ENCODE data around the gene PTMA.

The PTMA gene

DNA sequence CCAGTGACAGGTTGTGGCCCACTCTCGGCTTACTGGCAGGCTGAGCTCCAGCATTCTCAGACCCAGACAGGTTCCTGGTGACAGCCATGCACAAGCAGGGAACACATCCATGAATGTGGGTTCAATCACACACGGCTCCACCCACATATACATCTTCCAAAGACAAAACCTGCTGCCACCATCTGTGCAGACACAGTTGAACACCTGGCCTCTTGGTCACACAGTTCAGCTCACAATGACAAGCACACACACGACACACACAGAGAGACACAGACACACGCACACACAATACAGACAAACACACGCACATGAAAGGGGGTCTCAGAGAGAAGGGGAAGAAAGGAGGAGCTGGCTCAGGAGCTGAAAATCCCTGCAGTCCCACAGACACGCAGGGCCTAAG lies 32.1 kb upstream of the PTMA start:
- DNase-seq (ENCODE audit: low read depth in 2 of 2), result no peak

DNA sequence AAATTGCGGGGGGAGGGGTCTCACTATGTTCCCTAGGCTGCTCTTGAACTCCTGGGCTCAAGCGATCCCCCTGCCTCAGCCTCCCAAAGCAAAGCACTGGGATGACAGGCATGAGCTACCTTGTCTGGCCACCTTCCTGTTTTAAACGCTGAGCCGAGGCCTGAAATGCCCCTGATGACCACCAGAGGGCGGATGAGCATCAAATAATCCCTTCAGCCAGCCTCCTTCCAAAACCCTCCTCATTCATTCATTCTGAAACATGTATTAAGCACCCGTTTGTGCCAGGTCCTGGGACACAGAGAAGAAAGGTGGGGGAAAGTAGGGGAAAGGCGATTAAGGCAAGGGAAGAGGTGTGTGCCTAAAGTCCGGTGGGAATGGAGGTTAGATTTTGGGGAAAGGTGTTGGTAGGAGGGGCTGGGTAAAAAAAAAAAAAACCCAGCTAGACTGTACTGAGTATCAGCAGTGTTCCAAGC lies 30.7 kb upstream of the PTMA start:
- DNase-seq (ENCODE audit: low read depth in 2 of 2), result peak; percentile 55 to 57

DNA sequence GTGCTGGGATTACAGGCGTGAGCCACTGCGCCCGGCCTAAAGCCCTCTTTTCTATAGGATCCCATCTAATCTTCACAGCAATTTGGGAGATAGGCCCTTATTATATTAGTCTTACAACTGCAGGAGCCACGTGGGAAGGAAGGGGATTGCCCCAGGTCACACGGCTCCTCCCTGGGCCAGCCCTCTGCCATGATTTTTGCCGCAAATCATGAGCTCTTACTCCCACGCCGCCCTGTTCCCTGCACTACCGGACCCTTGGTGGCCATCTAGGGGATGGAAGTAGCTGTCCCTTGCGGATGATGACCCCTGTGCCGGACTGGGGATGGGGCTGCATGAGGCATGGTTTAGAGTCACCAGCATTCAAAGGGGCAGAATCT lies 28.4 kb upstream of the PTMA start:
- no peak for DNase-seq (ENCODE audit: low read depth in 2 of 2)

DNA sequence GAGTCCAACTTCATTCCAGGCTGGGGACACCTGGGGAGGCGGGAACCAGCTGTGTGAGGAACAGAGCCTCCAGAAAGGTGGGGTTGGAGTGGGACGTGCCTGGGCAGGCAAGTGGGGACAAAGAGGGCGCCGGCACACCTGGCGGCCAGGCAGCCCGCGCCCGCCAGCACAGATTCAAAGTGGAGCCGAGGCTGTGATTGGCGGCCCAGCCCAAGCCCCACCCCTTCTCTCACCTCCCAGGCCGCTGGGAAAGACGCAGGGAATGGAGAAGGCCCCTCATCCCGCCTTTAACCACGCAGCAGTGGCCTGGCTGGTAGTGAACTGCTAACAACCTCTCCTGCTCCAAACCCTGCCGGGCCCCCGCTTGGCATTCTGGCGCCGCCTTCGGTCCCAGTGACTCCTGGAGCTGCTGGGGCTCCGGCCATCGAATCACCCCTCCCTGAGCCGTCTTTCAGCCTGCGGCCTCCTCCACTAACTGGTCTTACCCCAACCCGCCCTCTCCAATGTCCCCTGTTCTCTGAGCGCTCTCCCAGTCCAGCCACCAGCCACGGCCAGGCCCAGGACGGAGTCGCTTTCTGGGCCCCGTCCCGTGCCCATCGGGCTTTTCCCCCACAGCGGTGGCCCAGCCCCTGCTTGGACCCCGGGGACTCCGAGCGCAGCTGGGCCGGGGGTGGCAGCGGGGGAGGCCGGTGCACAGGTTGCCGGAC lies 27.9 kb upstream of the PTMA start:
- DNase-seq (ENCODE audit: low read depth in 2 of 2), result no peak

DNA sequence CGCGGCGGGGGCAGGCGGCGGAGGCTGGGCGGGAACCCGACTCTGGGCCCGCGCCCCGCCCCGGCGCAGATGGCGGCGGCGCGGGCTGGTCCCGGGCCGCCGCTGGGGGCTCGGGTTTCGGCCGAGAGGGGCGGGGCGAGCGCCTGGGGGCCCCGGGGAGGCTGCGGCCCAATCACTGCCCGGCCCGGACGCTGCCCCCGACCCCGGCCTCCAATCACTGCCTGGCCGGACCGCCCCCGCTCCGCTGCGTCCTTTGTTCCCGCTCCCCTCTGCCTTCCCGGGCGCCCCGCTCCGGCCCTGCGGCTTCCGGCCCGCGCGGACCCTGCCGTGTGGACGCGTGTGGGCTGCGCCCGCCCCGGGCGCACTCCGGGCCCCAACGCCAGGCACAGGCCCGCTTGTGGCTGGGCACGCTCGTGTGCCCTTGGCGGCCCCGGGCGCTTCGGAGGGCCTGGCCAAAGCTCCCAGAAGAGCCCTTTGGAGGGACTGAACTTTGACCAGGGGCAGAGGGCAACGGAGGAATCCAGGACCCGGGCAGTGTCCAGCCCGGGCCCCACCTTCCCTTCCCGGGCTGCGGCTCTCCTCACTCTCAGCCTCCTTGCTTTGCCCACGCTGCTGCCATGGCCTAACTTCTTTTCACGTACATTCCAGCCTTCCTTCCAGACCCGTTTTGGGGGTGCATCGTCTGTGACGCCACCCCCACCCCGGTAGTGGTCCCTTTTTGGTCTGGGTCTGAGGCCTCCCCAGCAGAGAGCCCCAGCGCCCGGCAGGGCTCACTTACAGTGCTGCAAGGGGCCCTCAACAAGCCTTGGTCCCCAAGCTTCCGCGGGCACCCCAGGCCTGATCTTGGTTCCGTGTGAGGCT lies 27.1 kb upstream of the PTMA start:
- DNase-seq (ENCODE audit: low read depth in 2 of 2), result peak; percentile 46 to 55

DNA sequence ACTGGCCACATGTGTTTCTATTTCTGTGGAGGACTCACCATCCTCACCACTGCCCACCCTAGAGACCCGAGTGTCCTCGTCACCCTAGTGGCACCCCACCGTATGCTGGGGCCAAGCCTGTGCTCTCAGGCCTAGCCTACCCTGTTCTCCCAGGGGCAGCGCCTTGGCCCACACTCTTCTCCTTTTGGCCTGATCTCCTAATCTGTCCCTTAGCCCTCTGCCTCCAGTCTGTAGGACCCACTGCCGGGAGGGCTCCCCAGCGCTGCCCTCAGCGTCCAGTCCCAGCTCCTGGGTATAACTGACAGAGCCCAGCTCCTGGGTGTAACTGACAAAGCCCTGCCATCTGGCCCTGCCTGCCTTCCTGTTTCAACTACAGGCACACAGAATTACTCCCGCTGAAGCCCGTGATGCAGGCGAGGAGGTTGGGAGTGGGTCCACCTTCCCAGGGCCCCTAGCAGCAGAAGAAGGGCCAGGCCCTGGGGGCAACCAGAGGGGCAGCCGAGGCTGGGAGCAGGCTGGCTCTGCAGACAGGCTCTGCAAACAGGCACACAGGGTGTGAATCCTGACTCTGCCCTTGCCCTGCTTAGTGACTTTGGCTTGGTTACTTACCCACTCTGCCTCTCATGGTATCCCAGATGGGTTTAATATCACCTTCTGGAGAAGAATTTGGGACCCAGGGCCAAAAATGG lies 25.6 kb upstream of the PTMA start:
- no peak for DNase-seq (ENCODE audit: low read depth in 2 of 2)

DNA sequence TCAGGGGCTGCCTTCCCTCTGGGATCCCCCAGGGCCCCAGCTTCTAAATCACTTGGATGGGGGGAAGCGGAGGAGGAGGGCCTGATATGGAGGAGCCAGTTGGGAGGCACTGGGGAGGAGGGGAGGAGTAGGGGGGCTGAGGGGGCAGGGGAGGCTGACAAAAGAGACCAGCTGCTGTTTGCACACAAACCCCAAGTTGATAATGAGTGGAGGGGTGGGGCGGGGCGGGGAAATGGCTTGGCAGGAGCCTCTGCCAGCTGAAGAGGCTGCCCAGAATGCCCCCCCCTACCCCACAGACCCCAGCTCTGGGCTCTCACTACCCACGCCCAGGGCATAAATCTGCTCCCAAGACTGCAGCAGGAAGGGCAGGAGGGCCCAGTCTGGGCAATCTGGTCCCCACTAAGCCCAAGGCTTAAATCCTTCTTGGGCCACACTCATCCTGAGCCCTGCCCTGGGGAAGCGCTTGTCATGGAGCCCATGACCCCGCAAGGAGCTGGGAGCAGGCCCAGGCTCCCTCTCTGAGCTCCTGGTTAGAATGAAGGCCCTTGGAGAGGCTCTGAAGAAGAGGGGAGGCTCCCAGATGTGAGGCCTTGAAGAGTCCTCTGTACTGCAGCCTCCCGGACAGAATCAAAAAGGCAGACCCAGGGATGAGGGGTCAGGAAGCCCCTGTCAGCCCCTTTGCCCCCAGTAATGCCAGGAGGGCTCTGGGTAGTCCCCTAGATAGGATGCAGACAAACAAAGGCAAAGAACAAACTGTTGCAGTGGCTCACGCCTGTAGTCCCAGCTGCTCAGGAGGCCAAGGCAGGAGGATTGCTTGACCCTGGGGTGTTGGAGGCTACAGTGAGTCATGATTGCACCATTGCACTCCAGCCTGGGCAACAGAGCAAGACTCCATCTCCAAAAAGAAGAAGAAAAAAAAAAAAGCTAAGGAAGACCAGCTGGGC lies 24.8 kb upstream of the PTMA start:
- DNase-seq (ENCODE audit: low read depth in 2 of 2), result no peak

DNA sequence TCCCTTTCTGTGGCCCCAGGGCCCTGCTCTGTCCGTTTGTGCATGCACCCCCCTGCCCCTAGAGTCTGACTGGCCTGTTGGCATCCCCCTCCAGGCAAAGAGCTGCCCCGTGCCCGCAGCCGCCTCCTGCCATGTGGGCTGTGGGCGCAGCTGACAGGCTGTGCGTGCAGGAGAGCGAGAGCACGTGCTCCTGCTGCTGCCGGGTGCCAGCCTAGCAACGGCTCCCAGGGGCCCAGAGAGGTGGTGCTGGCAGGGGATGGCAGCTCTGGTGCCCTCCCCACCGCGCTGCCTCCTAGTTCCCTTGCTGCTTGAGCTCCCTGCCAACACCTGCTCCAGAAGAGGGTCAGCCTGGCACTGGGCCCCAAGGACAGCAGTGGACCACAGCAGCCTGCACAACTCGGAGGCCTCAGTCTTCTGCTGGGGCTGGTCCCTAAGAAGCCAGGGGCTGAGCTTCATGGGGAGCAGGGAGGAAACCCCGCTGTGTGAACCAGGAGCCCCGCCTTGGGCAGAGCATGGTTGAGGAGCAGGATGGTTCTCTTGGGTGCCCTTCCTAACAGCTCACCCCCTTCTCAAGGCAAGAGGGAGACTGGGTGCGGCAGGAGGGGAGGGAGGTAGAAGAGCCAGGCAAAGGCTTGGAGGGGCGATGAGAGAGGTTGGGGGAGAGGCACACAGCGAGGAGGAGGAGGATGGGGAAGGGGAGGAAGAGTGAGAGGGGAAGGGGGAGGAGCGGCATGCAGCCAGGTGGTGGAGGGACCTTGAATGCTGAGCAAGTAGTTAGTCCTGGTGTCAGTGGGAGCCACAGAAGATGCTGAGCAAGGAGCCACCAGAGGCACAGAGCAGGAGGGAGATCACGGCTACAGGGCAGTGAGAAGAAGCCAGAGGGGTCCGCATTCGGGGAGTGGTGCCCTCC lies 23.8 kb upstream of the PTMA start:
- no peak for DNase-seq (ENCODE audit: low read depth in 2 of 2)

DNA sequence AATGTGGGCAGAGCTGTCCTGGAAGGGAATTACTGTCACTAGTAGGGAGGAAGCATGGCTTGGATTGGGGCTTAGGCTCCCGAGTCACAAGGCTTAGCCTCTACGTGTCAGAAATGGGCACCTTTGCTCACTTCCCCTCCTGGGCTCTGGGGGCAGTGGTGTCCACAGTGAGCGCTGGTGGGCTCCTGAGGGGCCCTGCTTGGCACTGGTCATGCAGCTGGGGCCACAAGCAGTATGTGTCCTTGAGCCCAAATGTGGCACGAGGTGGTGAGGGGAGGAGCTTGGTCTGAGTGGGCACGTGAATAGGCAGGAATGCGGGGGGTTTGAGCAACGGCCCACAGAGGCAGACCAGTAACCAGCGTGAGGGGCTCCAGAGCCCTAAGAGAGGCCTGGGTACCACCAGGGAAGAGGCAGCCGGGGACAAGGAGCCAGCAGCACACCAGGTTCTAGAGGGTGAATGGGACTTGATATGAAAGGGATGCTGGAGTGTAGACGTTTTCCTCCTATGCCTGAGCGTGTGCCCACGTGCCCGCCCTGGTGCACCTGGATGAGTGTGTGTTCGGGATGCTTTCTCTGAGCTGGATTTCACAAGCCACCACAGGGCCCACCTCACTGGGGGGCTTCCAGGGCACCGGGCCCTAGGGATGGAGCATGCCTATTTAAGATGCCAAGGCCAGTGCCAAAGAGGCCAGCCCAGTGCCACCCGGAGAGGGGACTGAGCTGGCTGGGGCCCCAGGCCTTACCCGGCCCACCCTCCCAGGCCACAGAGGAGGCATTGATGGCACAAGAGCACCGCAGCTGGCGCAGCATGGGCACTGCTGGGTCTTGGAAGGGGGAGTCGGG lies 22.8 kb upstream of the PTMA start:
- DNase-seq (ENCODE audit: low read depth in 2 of 2), result no peak

DNA sequence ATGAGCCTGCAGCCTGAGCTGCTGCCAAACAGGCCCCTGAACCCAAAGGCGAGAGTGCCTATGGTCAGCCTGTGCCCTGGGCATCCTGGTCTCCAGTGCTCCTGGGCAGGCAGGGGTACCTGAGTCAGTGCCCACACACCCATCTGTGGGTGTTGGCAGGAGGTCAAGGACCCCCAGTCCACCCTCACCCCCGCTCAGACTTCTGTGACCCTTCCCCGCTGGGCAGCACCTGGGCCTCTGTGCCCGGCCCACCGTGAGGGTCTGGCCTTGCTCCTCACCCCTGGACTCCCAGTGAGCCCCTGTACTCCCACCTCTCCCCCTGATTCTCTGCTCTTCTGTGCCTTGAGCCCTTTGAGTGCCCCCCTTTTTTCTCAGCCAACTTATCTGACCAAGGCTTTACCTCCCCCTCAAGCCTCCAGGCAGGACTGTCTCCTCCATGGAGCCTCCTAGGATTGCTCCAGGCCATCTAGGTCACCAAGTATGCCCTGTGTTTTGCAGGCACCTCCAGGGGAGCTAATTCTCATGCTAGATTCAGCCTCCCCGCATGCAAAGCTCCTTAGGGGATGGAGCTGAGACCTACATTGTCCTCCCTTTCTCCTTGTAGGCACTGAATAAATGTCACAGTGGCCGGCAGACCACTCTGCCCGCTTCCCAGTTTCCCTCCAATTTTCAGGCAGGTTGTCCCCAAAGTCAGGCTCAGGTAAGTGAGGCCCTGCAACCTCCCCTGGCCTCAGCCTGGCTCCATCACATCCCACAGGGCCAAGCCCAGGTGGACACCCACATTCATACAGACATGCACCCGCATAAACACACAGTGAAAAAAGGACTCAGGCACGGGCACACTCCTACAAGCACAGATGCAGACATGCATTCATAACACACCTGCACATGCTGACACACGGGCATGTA lies 21.9 kb upstream of the PTMA start:
- no peak for DNase-seq (ENCODE audit: low read depth in 2 of 2)

DNA sequence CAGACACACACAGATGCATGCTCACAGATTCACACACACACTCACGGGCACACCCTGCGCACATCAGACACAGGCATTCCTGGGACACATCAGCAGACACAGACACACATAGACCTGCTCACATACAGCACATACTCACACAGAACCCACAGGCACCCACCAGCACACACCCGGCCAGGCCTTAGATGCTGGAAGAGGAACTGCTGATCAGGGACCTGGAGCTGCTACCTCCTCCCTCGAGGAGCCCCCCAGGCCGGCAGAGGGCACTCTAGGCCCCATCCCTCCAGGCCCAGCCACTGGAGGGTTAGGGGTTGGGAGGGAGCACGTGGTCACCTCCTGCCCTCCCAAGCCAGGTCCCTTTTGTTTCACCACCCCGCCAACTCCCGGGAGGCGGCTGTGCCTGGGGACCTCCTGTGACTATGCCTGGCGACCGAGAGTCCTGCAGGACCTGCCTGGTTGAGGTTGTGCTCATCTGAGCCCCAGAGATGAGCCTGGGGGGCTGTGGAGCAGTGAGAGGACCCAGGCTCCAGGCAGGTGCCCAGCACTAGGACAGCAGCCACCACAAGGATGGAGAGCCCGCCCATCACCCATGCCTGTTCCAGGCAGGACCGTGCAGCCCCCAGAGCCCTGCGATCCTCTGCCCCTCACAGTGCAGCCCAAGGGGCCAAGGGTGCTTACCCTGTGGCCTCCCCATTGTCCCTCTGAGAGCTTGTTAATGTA lies 21.0 kb upstream of the PTMA start:
- DNase-seq (ENCODE audit: low read depth in 2 of 2), result no peak

DNA sequence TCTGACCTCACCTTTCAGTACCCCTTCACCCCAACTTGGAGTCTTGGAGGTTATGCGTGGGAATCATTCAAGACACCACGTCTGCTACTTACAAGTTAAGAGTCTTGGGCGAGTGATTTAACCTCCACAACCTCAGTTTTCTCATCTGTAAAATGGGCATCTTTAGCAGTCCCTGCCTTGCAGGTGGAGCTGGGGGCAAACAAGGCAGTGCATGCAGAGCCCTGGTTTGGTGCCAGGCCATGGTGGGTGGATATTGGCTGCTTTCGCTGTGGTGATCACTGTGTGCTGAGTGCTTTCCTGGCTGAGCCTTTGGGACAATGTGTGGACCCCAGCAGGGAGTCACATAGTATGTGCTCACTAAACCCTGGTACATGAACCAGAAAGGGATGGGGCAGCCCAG lies 20.4 kb upstream of the PTMA start:
- no peak for DNase-seq (ENCODE audit: low read depth in 2 of 2)

DNA sequence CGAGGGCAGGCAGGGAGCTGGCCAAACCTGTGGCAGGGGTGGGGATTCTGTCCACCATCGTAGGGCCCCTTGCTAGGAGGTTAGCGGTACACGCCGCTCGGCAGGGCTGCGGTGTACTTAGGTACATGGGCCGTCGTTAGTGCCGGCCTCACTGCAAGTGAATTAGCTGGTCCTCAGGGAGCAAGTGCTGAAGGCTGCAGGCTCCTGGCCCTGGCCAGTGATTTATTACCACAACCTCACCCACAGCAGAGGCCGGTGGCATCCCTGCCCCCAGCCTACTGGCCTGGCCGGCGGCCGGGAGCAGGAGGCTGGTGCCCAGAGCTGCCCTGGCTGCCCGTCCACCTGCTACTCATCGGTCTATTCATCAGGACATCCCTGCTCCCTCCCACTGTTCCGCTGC lies 19.6 kb upstream of the PTMA start:
- DNase-seq (ENCODE audit: low read depth in 2 of 2), result no peak

DNA sequence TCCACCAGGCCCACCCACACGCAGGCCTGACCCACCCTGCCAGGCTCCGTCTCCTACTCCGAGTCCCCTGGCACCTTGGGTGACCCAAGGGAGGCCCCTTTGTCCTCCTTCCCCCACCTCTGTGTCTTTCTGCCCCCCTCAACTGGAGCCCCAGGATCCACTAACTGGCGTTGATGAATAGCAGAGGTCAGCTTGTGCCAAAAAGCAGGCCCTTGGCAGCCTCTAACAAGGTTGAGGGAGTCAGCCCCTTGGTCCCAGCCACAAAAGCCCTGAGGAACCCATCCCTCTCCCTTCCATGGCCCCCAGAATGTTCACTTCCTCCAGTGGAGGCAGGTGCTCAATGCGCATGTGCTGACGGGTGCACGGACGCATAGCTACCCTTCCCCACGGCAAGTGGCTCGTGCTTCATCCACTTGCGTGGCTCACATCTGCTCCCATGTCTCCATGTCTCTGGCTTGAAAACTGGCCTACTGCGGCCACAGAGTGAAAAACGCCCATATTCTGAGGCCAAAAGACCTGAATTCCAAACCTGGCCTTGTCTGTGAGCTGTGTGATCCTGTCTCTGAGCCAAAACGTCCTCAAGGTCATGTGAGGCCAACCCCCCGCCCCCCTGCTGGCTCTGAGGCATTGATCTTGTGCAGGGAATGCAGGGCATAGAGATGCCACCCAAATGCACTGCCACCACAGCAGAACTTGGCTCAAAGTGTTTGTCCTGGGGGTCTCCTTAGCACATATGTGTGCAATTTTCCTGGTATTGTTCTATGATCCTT lies 19.0 kb upstream of the PTMA start:
- no peak for DNase-seq (ENCODE audit: low read depth in 2 of 2)

DNA sequence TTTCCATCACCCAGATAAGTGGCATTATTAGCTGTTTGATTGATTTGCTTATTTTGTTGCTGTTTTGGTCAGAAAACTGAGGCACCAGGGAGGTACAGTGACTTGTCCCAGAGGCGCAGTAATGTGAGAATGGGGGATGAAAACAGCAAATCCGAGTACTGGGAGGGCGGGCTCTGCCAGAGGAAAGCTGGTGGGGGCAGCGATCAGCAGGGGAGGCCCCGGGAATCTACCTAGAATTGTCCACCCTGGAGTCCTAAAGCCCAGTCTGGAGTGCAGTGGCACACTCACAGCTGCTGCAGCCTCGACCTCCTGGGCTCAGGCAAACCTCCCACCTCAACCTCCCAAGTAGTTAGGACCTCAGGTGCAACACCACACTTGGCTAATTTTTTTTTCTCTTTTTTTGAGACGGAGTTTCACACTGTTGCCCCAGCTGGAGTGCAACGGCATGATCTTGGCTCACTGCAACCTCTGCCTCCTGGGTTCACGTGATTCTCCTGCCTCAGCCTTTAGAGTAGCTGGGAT lies 17.0 kb upstream of the PTMA start:
- DNase-seq (ENCODE audit: low read depth in 2 of 2), result no peak

DNA sequence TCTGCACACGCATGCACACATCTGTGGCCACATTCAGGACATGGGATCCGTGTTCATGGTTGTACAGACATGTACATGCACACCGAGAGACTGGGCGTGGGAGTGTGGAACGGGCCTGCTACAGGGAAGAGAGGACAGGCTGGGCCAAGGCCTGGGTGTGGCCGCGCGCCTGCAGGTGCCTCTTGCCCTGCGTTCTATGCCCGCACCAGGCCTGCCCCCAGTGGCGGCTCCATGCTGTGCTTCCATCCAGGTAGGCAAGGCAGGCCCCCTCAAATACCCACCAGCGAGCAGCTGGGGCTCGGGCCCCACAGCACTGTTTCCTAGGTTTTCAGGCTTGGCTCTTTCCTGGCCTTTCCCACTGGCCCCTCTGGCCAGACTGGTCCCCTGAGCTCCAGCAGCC lies 15.5 kb upstream of the PTMA start:
- no peak for DNase-seq (ENCODE audit: low read depth in 2 of 2)

DNA sequence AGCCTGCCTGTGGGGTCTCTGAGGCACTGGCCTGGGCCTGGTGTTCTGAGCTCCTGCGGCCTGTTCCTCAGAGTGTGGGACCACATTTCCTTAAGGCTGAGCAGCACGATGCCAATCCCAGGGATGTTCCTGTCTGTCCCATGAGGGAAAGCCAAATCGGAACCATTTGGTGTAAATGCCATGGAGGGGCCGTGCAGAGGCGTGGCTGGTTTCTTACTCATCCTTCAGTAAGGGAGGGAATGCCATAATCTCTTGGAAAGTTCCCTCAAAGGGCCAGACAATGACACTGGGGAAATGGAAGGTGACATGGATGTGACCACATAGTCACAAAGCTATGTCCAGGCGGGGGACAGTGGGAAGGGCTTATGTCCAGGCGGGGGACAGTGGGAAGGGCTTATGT lies 14.4 kb upstream of the PTMA start:
- no peak for DNase-seq (ENCODE audit: low read depth in 2 of 2)

Measured in fibroblast of skin of left quadriceps (primary cell).